Uterus (tissue), 4 donors: ENCODE data around the gene SYCP3. TPM values are rescaled to one million over a fixed set of nuclear protein-coding genes. Genes with fewer than 3 reads are reported as not detected.

Experiments used
- DNase-seq, 2 donors: peaks; one replicate each; pipeline ENCODE4 v3.0.0-alpha.2; 2019 to 2020
- H3K27ac ChIP-seq, 2 donors: fragments of 200-600 bp; sonication (generic); 1 replicate in 1 of 2; 2 replicates in 1 of 2; pipeline ENCODE4 v1.5.1; 2016 to 2018
- H3K27me3 ChIP-seq, 2 donors: fragments of 200-600 bp; sonication (generic); one replicate each; pipeline ENCODE4 v1.5.1; 2018 to 2019; ENCODE audit warnings: control low read depth in 1 of 2
- H3K36me3 ChIP-seq, 2 donors: fragments of 200-600 bp; sonication (generic); one replicate each; pipeline ENCODE4 v1.5.1; 2019; ENCODE audit warnings: control low read depth in 1 of 2
- H3K4me1 ChIP-seq, 2 donors: fragments of 200-600 bp; sonication (generic); one replicate each; pipeline ENCODE4 v1.5.1; 2018 to 2019; ENCODE audit warnings: control low read depth in 1 of 2
- H3K4me3 ChIP-seq, 2 donors: fragments of 200-600 bp; sonication (generic); 1 replicate in 1 of 2; 2 replicates in 1 of 2; pipeline ENCODE4 v1.5.1; 2018 to 2019; ENCODE audit warnings: mild to moderate bottlenecking in 1 of 2
- H3K9me3 ChIP-seq, 2 donors: fragments of 200-600 bp; sonication (generic); one replicate each; pipeline ENCODE4 v1.5.1; 2019; ENCODE audit warnings: control low read depth in 1 of 2
- POLR2A ChIP-seq, 2 donors: fragments of 450-650 bp; IDR thresholded peaks; one replicate each; pipeline ENCODE4 v1.6.1; 2016; ENCODE audit warnings: antibody characterized with exemption in 2 of 2, mild to moderate bottlenecking in 1 of 2, moderate library complexity in 1 of 2
- intact Hi-C: fragments of 100-400 bp; cut with DNase I; formaldehyde crosslinking; loops from one replicate; pipeline ENCODE4 v1.15.1; 2023; ENCODE audit warnings: low total_unique reads
- total RNA-seq, 4 donors: library from RNA; depleted of rRNA in 3 of 4; stranded (reverse); fragments of >200 nt in 3 of 4; gene quantifications; one replicate each; pipeline versions ENCODE4 v1.1.0 to v1.2.4, GENCODE V29; 2014 to 2023
- TF ChIP-seq, protein P1 (sequence below), 4 experiments: fragments of 200-600 bp in 2 of 4; fragments of 450-650 bp in 2 of 4; sonication (generic) in 2 of 4; IDR thresholded peaks; one replicate each; pipeline ENCODE4 v1.5.1; 2016 to 2019; ENCODE audit warnings: antibody characterized with exemption in 4 of 4, mild to moderate bottlenecking in 2 of 4, moderate library complexity in 1 of 4
- donor health status: DM: yes; HTN: yes; CAD: no.

Gene SYCP3
- total RNA-seq, 4 donors from 2014 or later: 0.14 TPM; not detected in 3

DNA sequence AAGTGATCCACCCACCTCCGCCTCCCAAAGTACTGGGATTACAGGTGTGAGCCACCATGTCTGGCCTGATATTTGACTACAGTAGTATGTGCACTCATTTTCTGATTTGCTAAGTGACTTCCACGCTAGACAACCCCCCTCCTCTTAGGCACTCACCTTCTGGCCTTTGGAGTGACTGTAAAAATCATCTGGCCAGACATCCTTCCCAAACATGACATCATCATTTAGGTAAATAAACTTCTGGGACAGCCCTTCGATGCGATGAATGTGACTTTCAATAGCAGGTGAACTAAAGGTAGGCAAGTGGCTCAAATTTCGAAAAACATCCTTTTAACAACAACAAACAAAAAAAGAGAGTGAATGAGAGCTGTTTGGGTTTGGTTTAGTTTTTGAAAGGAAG, 30.6 kb upstream of the SYCP3 start:
- no peak overlapping the region for H3K4me3 ChIP-seq
- no peak for DNase-seq
- intact Hi-C loops: no loop called here
- TF ChIP-seq, protein P1, sequence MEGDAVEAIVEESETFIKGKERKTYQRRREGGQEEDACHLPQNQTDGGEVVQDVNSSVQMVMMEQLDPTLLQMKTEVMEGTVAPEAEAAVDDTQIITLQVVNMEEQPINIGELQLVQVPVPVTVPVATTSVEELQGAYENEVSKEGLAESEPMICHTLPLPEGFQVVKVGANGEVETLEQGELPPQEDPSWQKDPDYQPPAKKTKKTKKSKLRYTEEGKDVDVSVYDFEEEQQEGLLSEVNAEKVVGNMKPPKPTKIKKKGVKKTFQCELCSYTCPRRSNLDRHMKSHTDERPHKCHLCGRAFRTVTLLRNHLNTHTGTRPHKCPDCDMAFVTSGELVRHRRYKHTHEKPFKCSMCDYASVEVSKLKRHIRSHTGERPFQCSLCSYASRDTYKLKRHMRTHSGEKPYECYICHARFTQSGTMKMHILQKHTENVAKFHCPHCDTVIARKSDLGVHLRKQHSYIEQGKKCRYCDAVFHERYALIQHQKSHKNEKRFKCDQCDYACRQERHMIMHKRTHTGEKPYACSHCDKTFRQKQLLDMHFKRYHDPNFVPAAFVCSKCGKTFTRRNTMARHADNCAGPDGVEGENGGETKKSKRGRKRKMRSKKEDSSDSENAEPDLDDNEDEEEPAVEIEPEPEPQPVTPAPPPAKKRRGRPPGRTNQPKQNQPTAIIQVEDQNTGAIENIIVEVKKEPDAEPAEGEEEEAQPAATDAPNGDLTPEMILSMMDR (IDR thresholded peaks at IDR 0.05): no peak
- TF ChIP-seq POLR2A (IDR thresholded peaks at IDR 0.05): no peak
- no peaks in the 10 kb centered on the region for H3K4me1 ChIP-seq
- H3K36me3 ChIP-seq: no peaks in the 10 kb centered on the region
- no peak overlapping the region for H3K27ac ChIP-seq
- H3K27me3 ChIP-seq: no peaks in the 10 kb centered on the region
- no peaks in the 10 kb centered on the region for H3K9me3 ChIP-seq

DNA sequence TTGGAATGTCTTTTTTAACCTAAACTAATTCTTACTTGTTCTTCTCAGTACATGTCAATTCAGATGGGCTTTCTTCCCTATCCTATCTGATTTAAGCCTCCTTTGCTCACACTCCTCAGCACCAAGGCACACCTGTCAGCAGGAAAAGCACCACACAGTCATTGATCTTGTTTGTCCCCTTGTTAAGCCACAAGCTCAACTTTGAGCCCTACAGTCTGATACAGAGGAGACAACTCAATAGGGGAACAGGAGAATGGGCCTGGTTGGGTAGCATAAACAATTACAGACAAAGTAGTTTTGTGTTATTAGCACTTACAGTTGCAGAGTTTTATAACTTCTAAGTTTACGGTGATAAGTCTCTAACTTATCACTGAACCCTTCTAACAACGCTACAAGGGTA, 29.5 kb upstream of the SYCP3 start:
- H3K9me3 ChIP-seq: no peaks in the 10 kb centered on the region
- DNase-seq: no peak
- H3K36me3 ChIP-seq: no peaks in the 10 kb centered on the region
- H3K4me3 ChIP-seq: no peak overlapping the region
- no peaks in the 10 kb centered on the region for H3K27me3 ChIP-seq
- no peaks in the 10 kb centered on the region for H3K4me1 ChIP-seq
- TF ChIP-seq, protein P1 (IDR thresholded peaks at IDR 0.05): no peak
- no peak for TF ChIP-seq POLR2A (IDR thresholded peaks at IDR 0.05)
- H3K27ac ChIP-seq: no peak overlapping the region
- intact Hi-C loops: no loop called here

DNA sequence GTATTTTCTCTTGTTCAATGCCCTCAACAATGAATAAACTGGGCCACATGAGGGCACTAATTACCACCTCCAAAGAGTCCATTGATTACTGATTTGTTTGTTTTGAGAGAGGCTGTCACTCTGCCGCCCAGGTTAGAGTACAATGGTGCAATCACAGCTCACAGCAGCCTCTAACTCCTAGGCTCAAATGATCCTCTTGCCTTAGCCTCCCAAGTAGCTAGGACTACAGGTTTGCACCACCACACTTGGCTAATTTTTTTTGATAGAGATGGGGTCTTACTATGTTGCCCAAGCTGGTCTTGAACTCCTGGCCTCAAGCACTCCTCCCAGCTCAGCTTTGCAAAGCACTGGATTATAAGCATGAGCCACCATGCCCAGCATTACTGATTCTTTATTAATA, 28.3 kb upstream of the SYCP3 start:
- no peak overlapping the region for H3K27ac ChIP-seq
- H3K27me3 ChIP-seq: no peaks in the 10 kb centered on the region
- no peaks in the 10 kb centered on the region for H3K36me3 ChIP-seq
- no peak for DNase-seq
- TF ChIP-seq POLR2A (IDR thresholded peaks at IDR 0.05): no peak
- TF ChIP-seq, protein P1 (IDR thresholded peaks at IDR 0.05): no peak
- no peak overlapping the region for H3K4me3 ChIP-seq
- H3K4me1 ChIP-seq: no peaks in the 10 kb centered on the region
- intact Hi-C loops: no loop called here
- no peaks in the 10 kb centered on the region for H3K9me3 ChIP-seq

DNA sequence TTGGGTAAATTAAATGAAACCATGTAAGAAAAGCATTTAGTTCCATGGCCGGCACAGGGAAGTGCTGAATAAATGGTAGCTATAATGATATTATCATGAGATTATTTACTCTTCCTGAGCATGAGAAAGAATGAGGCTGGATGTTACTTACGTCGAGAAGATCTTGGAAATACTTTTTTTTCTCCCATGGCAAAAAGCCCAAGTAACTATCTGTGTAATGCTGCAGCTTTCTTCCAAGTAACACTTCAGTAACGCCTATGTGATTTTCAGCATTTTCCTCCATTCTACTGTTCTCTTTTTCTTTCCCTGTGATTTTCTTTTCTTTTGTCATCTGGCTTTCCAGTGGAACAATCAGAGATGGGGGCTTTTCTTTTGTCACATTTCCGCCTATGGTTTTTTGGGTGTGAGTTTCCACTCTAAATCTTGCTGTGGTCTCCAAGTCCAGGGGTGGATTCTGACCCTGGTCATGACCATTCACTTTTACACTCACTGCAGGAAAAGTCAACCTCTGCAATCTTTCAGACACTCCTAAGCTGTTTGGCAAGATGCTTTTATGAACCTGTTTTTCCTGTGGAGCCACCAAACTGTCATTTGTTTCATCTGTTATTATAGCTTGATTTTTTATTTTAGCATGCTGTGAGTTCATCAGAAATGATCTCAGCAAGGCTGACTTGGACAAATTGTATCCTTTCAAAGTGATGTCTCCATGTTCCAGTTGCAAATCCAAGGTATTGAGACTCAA, 25.0 kb upstream of the SYCP3 start:
- no peak for TF ChIP-seq POLR2A (IDR thresholded peaks at IDR 0.05)
- TF ChIP-seq, protein P1 (IDR thresholded peaks at IDR 0.05): no peak
- Histone ChIP-seq H3K36me3 (no peaks in the 10 kb centered on the region), H3K4me1 (no peaks in the 10 kb centered on the region), H3K27me3 (no peaks in the 10 kb centered on the region), H3K9me3 (no peaks in the 10 kb centered on the region), H3K27ac (no peak overlapping the region), H3K4me3 (no peak overlapping the region)
- DNase-seq: no peak
- intact Hi-C loops: no loop called here

DNA sequence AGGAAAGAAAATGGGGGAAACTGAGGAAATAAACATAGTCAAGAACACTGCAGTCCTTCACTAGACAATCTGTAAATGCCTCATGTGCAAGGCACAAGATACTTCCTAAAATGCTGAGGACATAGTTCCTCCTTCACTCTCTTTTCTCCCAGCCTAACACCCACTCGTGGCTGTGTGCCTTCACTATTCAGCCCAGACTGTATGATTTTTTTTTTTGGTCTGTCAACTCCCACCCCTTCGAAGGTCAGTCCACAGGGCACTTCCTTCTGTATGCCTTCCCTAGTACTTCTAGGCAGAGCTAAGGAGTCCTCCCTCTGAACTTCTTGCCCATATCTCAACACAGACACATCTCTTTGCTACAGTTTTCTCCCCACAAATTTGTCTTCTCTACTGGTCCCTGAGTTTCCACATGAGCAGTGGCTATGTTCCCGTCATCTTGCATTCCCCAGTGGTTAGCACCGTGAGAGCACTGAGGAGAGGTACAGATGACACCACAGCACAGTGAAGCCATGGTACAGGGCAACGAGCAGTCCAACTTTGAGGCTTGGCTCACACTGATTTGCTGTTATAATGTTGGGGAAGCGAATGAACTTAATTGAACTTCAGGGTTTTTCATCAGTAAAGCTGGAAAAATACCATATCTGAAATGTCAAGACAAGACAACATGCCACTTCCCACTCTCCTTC, 24.1 kb upstream of the SYCP3 start:
- intact Hi-C loops: no loop called here
- H3K9me3 ChIP-seq: no peaks in the 10 kb centered on the region
- H3K27ac ChIP-seq: no peak overlapping the region
- no peaks in the 10 kb centered on the region for H3K27me3 ChIP-seq
- DNase-seq: no peak
- H3K36me3 ChIP-seq: no peaks in the 10 kb centered on the region
- no peak overlapping the region for H3K4me3 ChIP-seq
- TF ChIP-seq, protein P1 (IDR thresholded peaks at IDR 0.05): no peak
- no peak for TF ChIP-seq POLR2A (IDR thresholded peaks at IDR 0.05)
- H3K4me1 ChIP-seq: no peaks in the 10 kb centered on the region
